Stimulated activated CD8-positive, alpha-beta memory T cell treated with anti-CD3 and anti-CD28 coated beads, Interleukin-4, amount 100 ng/mL, for 48 hours (primary cell): ENCODE data around the gene EDEM1.

Source experiments
- DNase-seq: peaks from one replicate; pipeline ENCODE4 v3.0.0-alpha.2; 2020

The EDEM1 gene

GRCh38 chr3:5201536-5201935, 14.0 kb downstream of the EDEM1 start:
- DNase-seq, result no peak

GRCh38 chr3:5202222-5202621, 14.7 kb downstream of the EDEM1 start:
- DNase-seq, result no peak

GRCh38 chr3:5205165-5205941, 17.8 kb downstream of the EDEM1 start:
- DNase-seq, result peak; percentile 73

GRCh38 chr3:5210926-5211325, 23.4 kb downstream of the EDEM1 start:
- DNase-seq, result no peak

- DNase-seq, result no peak
Observed at GRCh38 chr3:5212628-5213573, 25.4 kb downstream of the EDEM1 start.

GRCh38 chr3:5213574-5213966, 26.1 kb downstream of the EDEM1 start:
- DNase-seq, result no peak

GRCh38 chr3:5214352-5214751, 26.8 kb downstream of the EDEM1 start:
- DNase-seq, result no peak

- DNase-seq, result no peak
Observed at GRCh38 chr3:5217824-5218595, 30.5 kb downstream of the EDEM1 start.

GRCh38 chr3:5218815-5219214, 31.3 kb downstream of the EDEM1 start:
- no peak for DNase-seq

- no peak for DNase-seq
Observed at GRCh38 chr3:5219216-5219615, 31.7 kb downstream of the EDEM1 start.

- no peak for DNase-seq
Observed at GRCh38 chr3:5220193-5220592, 32.7 kb downstream of the EDEM1 start.

- DNase-seq, result no peak
Observed at GRCh38 chr3:5220667-5221431, 33.3 kb downstream of the EDEM1 start.

GRCh38 chr3:5221701-5222100, 34.2 kb downstream of the EDEM1 start:
- no peak for DNase-seq

GRCh38 chr3:5222283-5223005, 34.9 kb downstream of the EDEM1 start:
- DNase-seq, result no peak

- DNase-seq, result no peak
Observed at GRCh38 chr3:5226783-5227182, 39.3 kb downstream of the EDEM1 start.

- no peak for DNase-seq
Observed at GRCh38 chr3:5227812-5228211, 40.3 kb downstream of the EDEM1 start.

- no peak for DNase-seq
Observed at GRCh38 chr3:5229414-5229813, 41.9 kb downstream of the EDEM1 start.

- DNase-seq, result no peak
Observed at GRCh38 chr3:5231074-5231473, 43.6 kb downstream of the EDEM1 start.

GRCh38 chr3:5231487-5231886, 44.0 kb downstream of the EDEM1 start:
- DNase-seq, result no peak

GRCh38 chr3:5232570-5232969, 45.1 kb downstream of the EDEM1 start:
- no peak for DNase-seq

- DNase-seq, result no peak
Observed at GRCh38 chr3:5233026-5233425, 45.5 kb downstream of the EDEM1 start.

GRCh38 chr3:5235655-5236054, 48.1 kb downstream of the EDEM1 start:
- no peak for DNase-seq
